OCI-LY3 (cell line): ENCODE results near the gene EDEM3.

Experiments used
- H2AFZ ChIP-seq: fragments of 200-600, 300-600 bp; shearing (Covaris generic); 2 replicates; pipeline ENCODE4 v1.6.0; 2014; ENCODE audit warnings: antibody characterized with exemption, low read depth, low read length
- H3K27ac ChIP-seq: fragments of 200-600, 300-600 bp; sonication (generic); 2 replicates; pipeline ENCODE4 v1.5.1; 2014; ENCODE audit warnings: mild to moderate bottlenecking, low read length, moderate library complexity, mixed read lengths
- H3K27me3 ChIP-seq: fragments of 200-600, 300-600 bp; sonication (generic); 2 replicates; pipeline ENCODE4 v1.6.1; 2014; ENCODE audit warnings: low read depth, low read length, mixed read lengths
- H3K36me3 ChIP-seq: fragments of 200-600, 300-600 bp; sonication (generic); replicated peaks from 2 replicates; pipeline ENCODE3; 2014; ENCODE audit warnings: low read depth, low read length, mixed read lengths
- H3K4me1 ChIP-seq: fragments of 300-600, 200-600 bp; sonication (generic); 2 replicates; pipeline ENCODE4 v1.6.1; 2014; ENCODE audit warnings: low read length, mixed read lengths
- H3K4me2 ChIP-seq: fragments of 200-600, 300-600 bp; sonication (generic); 2 replicates; pipeline ENCODE4 v1.6.1; 2014; ENCODE audit warnings: low read length, mixed read lengths
- H3K4me3 ChIP-seq: fragments of 300-600, 200-600 bp; sonication (generic); 2 replicates; pipeline ENCODE4 v1.5.1; 2014; ENCODE audit warnings: antibody characterized with exemption, mild to moderate bottlenecking, low read length, moderate library complexity
- H3K79me2 ChIP-seq: fragments of 300-600, 200-600 bp; shearing (Covaris generic); 2 replicates; pipeline ENCODE4 v1.6.1; 2014; ENCODE audit warnings: mild to moderate bottlenecking, low read length, mixed read lengths
- H3K9ac ChIP-seq: fragments of 300-600, 200-600 bp; shearing (Covaris generic); 2 replicates; pipeline ENCODE4 v1.6.0; 2014; ENCODE audit warnings: mild to moderate bottlenecking, low read length, moderate library complexity
- H3K9me3 ChIP-seq: fragments of 200-600, 300-600 bp; shearing (Covaris generic); 2 replicates; pipeline ENCODE4 v1.6.1; 2014; ENCODE audit warnings: low read length, mixed read lengths; ENCODE audit not compliant: insufficient read depth
- H4K20me1 ChIP-seq: fragments of 200-600, 300-600 bp; sonication (generic); 2 replicates; pipeline ENCODE4 v1.6.1; 2016; ENCODE audit warnings: low read length, mixed read lengths; ENCODE audit not compliant: insufficient read depth
- CTCF ChIP-seq: fragments of 200-600, 300-600 bp; sonication (generic); IDR thresholded peaks from 2 replicates; pipeline ENCODE4 v1.5.1; 2014; ENCODE audit warnings: antibody characterized with exemption, low read length, low read depth
- EZH2phosphoT487 ChIP-seq: fragments of 200-600 bp; shearing (Covaris generic); IDR thresholded peaks from 2 replicates; pipeline ENCODE4 v1.6.1; 2018; ENCODE audit warnings: antibody characterized with exemption, mixed run types, low read depth

Gene EDEM3

DNA sequence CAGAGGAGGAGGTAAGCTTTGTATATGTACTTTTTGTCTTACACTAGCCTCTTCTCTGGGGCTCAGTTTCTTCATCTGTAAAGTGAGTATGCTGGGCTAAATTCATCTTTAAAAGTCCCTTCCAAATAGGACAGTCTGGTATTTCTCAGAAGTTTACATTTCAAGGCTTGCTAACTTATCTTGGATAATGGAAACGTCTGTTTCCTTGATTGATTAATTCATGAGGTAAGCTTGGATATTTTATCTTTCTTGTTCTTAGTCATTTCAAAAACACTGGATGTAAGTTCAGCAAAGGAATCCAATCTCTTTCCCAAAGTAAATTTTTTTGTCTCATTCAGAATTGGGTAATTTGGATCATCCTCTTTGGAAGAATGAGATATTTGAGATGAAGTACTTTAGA lies 111.0 kb downstream of the EDEM3 start:
- Histone ChIP-seq H3K27ac (no peak overlapping the region), H3K27me3 (no peaks in the 10 kb centered on the region), H4K20me1 (no peaks in the 10 kb centered on the region), H3K4me3 (no peak overlapping the region), H3K79me2 (no peaks in the 10 kb centered on the region), H3K36me3 (no peaks in the 10 kb centered on the region), H2AFZ (no peak overlapping the region), H3K9me3 (no peaks in the 10 kb centered on the region), H3K4me1 (peaks cover 2% of the 10 kb centered on the region), H3K4me2 (no peak overlapping the region), H3K9ac (no peak overlapping the region)
- no peak for TF ChIP-seq EZH2phosphoT487
- no peak for TF ChIP-seq CTCF

DNA sequence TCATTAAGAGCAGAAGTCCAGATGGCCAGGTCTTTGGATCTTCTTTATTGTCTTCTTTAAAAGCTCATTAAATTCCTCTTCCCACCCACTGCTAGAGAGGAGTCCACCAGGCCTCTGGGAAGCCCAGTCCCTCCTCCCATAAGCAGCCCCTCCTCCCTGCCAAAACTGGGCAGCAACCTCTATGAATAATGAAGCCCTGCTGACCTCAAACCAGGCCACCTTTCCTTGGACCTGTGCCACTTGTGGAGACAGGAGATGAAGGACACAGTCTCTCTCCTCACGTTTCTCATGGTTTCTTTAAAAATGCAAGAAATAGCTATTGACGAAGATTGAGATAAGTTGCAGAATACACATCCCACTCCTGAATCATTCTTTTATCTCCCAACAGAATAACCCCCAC lies 112.8 kb downstream of the EDEM3 start:
- Histone ChIP-seq H4K20me1 (no peaks in the 10 kb centered on the region), H3K9me3 (no peaks in the 10 kb centered on the region), H3K27me3 (no peaks in the 10 kb centered on the region), H3K36me3 (no peaks in the 10 kb centered on the region), H3K79me2 (no peaks in the 10 kb centered on the region), H3K4me3 (no peak overlapping the region), H3K27ac (no peak overlapping the region), H3K4me1 (no peaks in the 10 kb centered on the region), H2AFZ (no peak overlapping the region), H3K4me2 (no peak overlapping the region), H3K9ac (no peak overlapping the region)
- TF ChIP-seq EZH2phosphoT487 (no peak), CTCF (no peak)

GRCh38 chr1:184640505-184640904 lies 114.2 kb downstream of the EDEM3 start:
- H3K4me1 ChIP-seq: no peaks in the 10 kb centered on the region
- no peak overlapping the region for H3K9ac ChIP-seq
- H3K27me3 ChIP-seq: no peaks in the 10 kb centered on the region
- TF ChIP-seq CTCF (no peak), EZH2phosphoT487 (no peak)
- no peak overlapping the region for H2AFZ ChIP-seq
- no peak overlapping the region for H3K27ac ChIP-seq
- no peaks in the 10 kb centered on the region for H4K20me1 ChIP-seq
- no peak overlapping the region for H3K4me3 ChIP-seq
- no peaks in the 10 kb centered on the region for H3K9me3 ChIP-seq
- H3K36me3 ChIP-seq: no peaks in the 10 kb centered on the region
- H3K4me2 ChIP-seq: no peak overlapping the region
- H3K79me2 ChIP-seq: no peaks in the 10 kb centered on the region
